Measurements from ENCODE around the gene CROCC2. TPM values are rescaled to one million over a fixed set of nuclear protein-coding genes. Genes with fewer than 3 reads are reported as not detected.

The CROCC2 gene
- total and polyA plus RNA-seq, 4 donors, result 1.3 to 17.4 (median 4.4) TPM

DNA sequence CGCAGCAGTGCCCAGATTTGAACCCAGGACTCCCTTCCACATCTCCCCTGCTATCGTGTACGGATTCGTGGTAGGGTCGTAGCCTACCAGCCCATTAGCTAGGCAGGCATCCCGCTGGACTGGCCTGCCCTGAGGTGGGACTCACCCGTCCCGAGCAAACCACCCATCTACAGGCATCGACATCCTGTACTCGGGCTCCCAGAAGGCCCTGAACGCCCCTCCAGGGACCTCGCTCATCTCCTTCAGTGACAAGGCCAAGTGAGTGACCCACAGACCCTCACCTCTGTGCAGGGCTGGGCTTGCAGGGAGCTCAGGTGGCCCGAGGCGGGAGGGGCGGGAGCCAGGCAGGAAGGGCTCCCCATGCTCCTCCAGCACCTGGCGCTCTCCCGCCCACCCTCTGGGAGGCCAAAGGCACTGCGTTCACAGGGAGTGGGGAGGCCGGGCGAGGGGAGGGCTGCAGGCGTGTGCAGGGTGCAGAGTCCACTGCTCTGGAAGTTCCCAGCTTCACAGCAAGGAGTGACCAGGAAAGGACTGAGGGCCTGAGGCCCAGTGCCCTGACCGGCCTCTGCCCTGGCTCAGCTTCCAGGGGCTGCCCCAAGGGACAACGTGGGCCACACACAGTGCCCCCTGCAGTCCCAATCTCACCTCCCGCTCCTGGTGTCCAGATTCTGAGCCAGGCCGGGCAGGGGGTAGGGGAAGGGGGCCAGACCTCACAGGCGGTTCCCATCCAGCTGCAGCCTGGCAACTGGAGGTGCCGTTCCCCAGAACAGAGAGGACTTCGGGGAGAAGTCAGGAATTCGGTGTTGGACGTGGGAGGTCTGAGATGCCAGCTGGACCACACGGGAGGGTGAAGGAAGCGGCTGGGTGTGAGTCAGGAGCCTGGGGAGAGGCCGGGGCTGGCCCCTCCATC is 32.1 kb upstream of the CROCC2 start:
- Histone ChIP-seq H3K27me3 (ENCODE audit: control insufficient read depth in 3 of 3, insufficient read depth in 3 of 3, low read length in 2 of 3) (no peaks in the 10 kb centered on the region), H3K4me1 (ENCODE audit: control insufficient read depth in 5 of 5, insufficient read depth in 5 of 5, low read length in 5 of 5) (peaks cover 0 to 20% (median 0%) of the 10 kb centered on the region in 5 donors), H3K9me3 (ENCODE audit: control insufficient read depth in 4 of 4, insufficient read depth in 3 of 4, low read length in 3 of 4) (no peaks in the 10 kb centered on the region), H3K36me3 (ENCODE audit: control insufficient read depth in 4 of 4, insufficient read depth in 4 of 4, low read length in 4 of 4) (no peaks in the 10 kb centered on the region), H3K9ac (ENCODE audit: insufficient read depth in 1 of 2, low read length in 2 of 2) (peak overlapping the region in 1 of 2 donors; percentile 1), H3K4me3 (no peak overlapping the region), H3K27ac (ENCODE audit: low read depth in 1 of 2, low read length in 1 of 2) (no peak overlapping the region)
- TF ChIP-seq, protein P1, sequence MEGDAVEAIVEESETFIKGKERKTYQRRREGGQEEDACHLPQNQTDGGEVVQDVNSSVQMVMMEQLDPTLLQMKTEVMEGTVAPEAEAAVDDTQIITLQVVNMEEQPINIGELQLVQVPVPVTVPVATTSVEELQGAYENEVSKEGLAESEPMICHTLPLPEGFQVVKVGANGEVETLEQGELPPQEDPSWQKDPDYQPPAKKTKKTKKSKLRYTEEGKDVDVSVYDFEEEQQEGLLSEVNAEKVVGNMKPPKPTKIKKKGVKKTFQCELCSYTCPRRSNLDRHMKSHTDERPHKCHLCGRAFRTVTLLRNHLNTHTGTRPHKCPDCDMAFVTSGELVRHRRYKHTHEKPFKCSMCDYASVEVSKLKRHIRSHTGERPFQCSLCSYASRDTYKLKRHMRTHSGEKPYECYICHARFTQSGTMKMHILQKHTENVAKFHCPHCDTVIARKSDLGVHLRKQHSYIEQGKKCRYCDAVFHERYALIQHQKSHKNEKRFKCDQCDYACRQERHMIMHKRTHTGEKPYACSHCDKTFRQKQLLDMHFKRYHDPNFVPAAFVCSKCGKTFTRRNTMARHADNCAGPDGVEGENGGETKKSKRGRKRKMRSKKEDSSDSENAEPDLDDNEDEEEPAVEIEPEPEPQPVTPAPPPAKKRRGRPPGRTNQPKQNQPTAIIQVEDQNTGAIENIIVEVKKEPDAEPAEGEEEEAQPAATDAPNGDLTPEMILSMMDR (IDR thresholded peaks at IDR 0.05; ENCODE audit: control extremely low read depth, extremely low read depth), result no peak
- ATAC-seq (ENCODE audit: insufficient read depth, low FRiP score) (no peak), DNase-seq (peak; percentile 79 to 83 (median 82))
- WGBS, 2 donors, result 87 to 89% methylated on average over 33 of the region's 33 CpGs

DNA sequence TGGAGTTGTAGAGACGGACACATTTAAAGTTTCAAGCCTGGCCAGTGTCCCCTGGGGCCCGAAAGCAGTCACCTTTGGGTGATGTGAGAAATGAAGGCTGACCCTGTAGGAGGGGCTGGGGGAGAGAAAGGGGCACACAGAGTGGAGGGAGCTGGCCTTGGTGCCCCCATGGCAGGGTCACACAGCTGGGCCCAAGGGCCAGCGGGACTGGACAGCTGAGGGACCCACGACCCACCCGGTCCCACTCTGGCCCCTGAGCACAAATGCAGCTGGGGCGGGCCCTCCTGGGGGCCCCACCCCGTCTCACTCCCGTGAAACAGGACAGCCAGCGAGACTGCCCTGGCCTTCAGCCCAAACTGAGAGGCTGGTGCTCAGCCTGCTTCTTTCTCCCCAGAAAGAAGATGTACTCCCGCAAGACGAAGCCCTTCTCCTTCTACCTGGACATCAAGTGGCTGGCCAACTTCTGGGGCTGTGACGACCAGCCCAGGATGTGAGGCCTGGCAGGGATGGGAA is 31.4 kb upstream of the CROCC2 start:
- WGBS, 2 donors, result 85 to 91% methylated on average over 12 of the region's 12 CpGs
- ATAC-seq (ENCODE audit: insufficient read depth, low FRiP score) (no peak), DNase-seq (peak in 1 of 3 donors; percentile 4)
- Histone ChIP-seq H3K4me3 (no peak overlapping the region), H3K9me3 (ENCODE audit: control insufficient read depth in 4 of 4, insufficient read depth in 3 of 4, low read length in 3 of 4) (no peaks in the 10 kb centered on the region), H3K27me3 (ENCODE audit: control insufficient read depth in 3 of 3, insufficient read depth in 3 of 3, low read length in 2 of 3) (no peaks in the 10 kb centered on the region), H3K4me1 (ENCODE audit: control insufficient read depth in 5 of 5, insufficient read depth in 5 of 5, low read length in 5 of 5) (peaks cover 0 to 20% (median 0%) of the 10 kb centered on the region in 5 donors), H3K36me3 (ENCODE audit: control insufficient read depth in 4 of 4, insufficient read depth in 4 of 4, low read length in 4 of 4) (no peaks in the 10 kb centered on the region), H3K27ac (ENCODE audit: low read depth in 1 of 2, low read length in 1 of 2) (no peak overlapping the region), H3K9ac (ENCODE audit: insufficient read depth in 1 of 2, low read length in 2 of 2) (peak overlapping the region in 1 of 2 donors; percentile 1)
- TF ChIP-seq, protein P1 (IDR thresholded peaks at IDR 0.05; ENCODE audit: control extremely low read depth, extremely low read depth), result no peak

DNA sequence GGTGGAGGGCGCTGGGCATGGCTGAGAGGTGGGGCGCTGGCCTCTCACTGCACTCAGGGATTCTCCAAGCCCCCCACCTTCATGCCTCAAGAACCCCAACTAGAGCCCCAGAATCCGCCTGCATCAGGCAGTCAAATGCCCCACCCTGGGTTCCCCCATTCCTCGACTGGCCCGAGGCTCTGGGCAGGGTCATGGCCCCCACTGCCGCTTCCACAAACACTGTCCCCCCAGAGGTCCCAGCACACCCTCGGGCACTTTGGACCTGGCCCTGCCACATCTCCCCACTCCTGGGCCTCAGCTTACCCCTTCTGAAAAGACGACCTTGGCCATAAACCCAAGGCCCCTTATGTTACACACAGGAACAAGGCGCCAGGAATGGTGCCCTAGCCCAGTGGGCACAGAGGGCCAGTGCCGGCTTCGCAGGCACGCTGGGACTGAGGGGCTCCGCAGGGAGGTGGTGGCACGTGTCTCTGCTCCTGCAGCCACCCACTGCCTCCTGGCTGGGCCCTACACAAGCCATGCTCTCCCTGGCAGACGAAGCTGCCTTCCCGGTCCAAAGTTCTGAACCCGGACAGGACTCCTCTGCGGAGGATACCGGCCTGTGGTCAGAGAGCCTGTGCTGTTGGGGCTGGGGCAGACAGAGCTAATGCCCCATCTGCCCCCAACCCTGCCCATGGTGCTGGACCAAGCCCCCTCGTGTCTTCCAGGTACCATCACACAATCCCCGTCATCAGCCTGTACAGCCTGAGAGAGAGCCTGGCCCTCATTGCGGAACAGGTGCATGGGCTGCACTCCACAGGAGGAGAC is 30.7 kb upstream of the CROCC2 start:
- H3K27me3 ChIP-seq (ENCODE audit: control insufficient read depth in 3 of 3, insufficient read depth in 3 of 3, low read length in 2 of 3), result no peaks in the 10 kb centered on the region
- no peak overlapping the region for H3K9ac ChIP-seq (ENCODE audit: insufficient read depth in 1 of 2, low read length in 2 of 2)
- DNase-seq, result no peak
- no peak for ATAC-seq (ENCODE audit: insufficient read depth, low FRiP score)
- H3K4me1 ChIP-seq (ENCODE audit: control insufficient read depth in 5 of 5, insufficient read depth in 5 of 5, low read length in 5 of 5), result peaks cover 0 to 20% (median 0%) of the 10 kb centered on the region in 5 donors
- H3K36me3 ChIP-seq (ENCODE audit: control insufficient read depth in 4 of 4, insufficient read depth in 4 of 4, low read length in 4 of 4), result no peaks in the 10 kb centered on the region
- H3K27ac ChIP-seq (ENCODE audit: low read depth in 1 of 2, low read length in 1 of 2), result no peak overlapping the region
- no peak overlapping the region for H3K4me3 ChIP-seq
- TF ChIP-seq, protein P1 (IDR thresholded peaks at IDR 0.05; ENCODE audit: control extremely low read depth, extremely low read depth), result no peak
- no peaks in the 10 kb centered on the region for H3K9me3 ChIP-seq (ENCODE audit: control insufficient read depth in 4 of 4, insufficient read depth in 3 of 4, low read length in 3 of 4)
- 94 to 97% methylated on average over 22 of the region's 22 CpGs for WGBS, 2 donors

Data from lung (tissue), 12 donors.